HEK293T (cell line): ENCODE measurements around the gene EPB41L4B.

Experiments
- ARNT ChIP-seq: fragments of 450-650 bp; IDR thresholded peaks from 2 replicates; pipeline ENCODE4 v1.6.1; 2017; ENCODE audit warnings: mild to moderate bottlenecking
- BHLHE40 ChIP-seq: fragments of 450-650 bp; IDR thresholded peaks from 2 replicates; pipeline ENCODE4 v1.6.1; 2016; ENCODE audit warnings: mild to moderate bottlenecking, moderate library complexity, borderline replicate concordance
- FOXA1 ChIP-seq: fragments of 450-650 bp; IDR thresholded peaks from 2 replicates; pipeline ENCODE4 v1.6.1; 2016; ENCODE audit warnings: mild to moderate bottlenecking
- FOXK2 ChIP-seq: fragments of 450-650 bp; IDR thresholded peaks from 2 replicates; pipeline ENCODE4 v1.6.1; 2016; ENCODE audit warnings: mild to moderate bottlenecking
- FOXM1 ChIP-seq: fragments of 450-650 bp; IDR thresholded peaks from 2 replicates; pipeline ENCODE4 v1.6.1; 2017; ENCODE audit warnings: mild to moderate bottlenecking, borderline replicate concordance
- HDGF ChIP-seq: fragments of 450-650 bp; IDR thresholded peaks from 2 replicates; pipeline ENCODE4 v1.6.1; 2017; ENCODE audit warnings: antibody characterized with exemption, borderline replicate concordance
- LEF1 ChIP-seq: fragments of 450-650 bp; IDR thresholded peaks from 2 replicates; pipeline ENCODE4 v1.6.1; 2017; ENCODE audit warnings: mild to moderate bottlenecking, borderline replicate concordance
- NFRKB ChIP-seq: fragments of 450-650 bp; IDR thresholded peaks from 2 replicates; pipeline ENCODE4 v1.6.1; 2016; ENCODE audit warnings: mild to moderate bottlenecking, moderate library complexity
- PKNOX1 ChIP-seq: fragments of 450-650 bp; IDR thresholded peaks from 2 replicates; pipeline ENCODE4 v1.6.1; 2016
- SP1 ChIP-seq: fragments of 450-650 bp; IDR thresholded peaks from 2 replicates; pipeline ENCODE4 v1.6.1; 2017
- SUZ12 ChIP-seq: fragments of 450-650 bp; IDR thresholded peaks from 2 replicates; pipeline ENCODE4 v1.6.1; 2016; ENCODE audit warnings: mild to moderate bottlenecking
- TARDBP ChIP-seq: fragments of 450-650 bp; IDR thresholded peaks from 2 replicates; pipeline ENCODE4 v1.6.1; 2016
- ZNF384 ChIP-seq: fragments of 450-650 bp; IDR thresholded peaks from 2 replicates; pipeline ENCODE4 v1.6.1; 2016

DNA sequence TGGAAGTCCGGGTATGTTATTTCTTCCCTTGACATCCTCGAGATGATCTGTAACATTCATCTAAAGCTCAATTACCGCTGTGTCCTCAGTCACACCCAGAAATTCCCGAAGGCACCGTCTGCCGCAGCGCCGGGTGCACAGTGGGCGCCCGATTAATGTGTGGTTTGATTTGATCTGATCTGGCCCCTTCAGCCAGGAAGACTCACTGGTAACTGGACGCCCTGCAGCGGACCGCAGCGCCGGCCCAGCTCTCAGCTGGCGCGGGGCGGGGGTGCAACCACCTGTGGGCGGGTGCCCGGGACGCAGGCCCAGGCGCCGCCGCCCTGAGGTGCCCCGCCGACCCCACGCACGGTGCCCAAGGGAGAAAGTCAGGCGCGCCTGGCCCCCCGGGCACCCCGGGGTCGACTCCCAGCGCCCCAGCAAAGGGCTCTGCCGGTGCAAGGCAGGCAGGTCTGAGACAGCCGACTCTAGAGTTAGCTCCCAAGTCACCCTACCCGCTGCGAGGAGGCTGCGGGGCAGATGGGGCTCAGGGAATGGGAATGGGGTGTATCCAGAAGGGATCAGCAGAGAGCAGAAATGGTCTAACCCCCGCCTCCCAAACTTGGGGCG, 1.7 kb downstream of the EPB41L4B start:
- TF ChIP-seq HDGF = no peak
- no peak for TF ChIP-seq LEF1
- TF ChIP-seq BHLHE40 = no peak
- TF ChIP-seq ARNT = no peak
- no peak for TF ChIP-seq SP1
- no peak for TF ChIP-seq FOXM1
- no peak for TF ChIP-seq FOXA1
- TF ChIP-seq FOXK2 = no peak
- no peak for TF ChIP-seq SUZ12
- TF ChIP-seq NFRKB = no peak
- no peak for TF ChIP-seq PKNOX1
- TF ChIP-seq ZNF384 = no peak
- no peak for TF ChIP-seq TARDBP
